Esophagus squamous epithelium (tissue), 4 donors: Measurements from ENCODE around the gene DUSP14.

Experiments used
- CTCF ChIP-seq, 6 experiments: fragments of 450-650 bp in 4 of 6; fragments of 200-600 bp in 2 of 6; sonication (generic) in 2 of 6; IDR thresholded peaks; one replicate each; pipeline ENCODE4 v1.5.1; 2016 to 2019; ENCODE audit warnings: antibody characterized with exemption in 6 of 6, mild to moderate bottlenecking in 4 of 6, moderate library complexity in 4 of 6
- POLR2A ChIP-seq, 4 donors: fragments of 450-650 bp; IDR thresholded peaks; one replicate each; pipeline ENCODE4 v1.6.1; 2017; ENCODE audit warnings: antibody characterized with exemption in 4 of 4, mild to moderate bottlenecking in 4 of 4, moderate library complexity in 3 of 4

- TF ChIP-seq CTCF (IDR thresholded peaks at IDR 0.05), result no peak
- TF ChIP-seq POLR2A (IDR thresholded peaks at IDR 0.05), result no peak
Observed at GRCh38 chr17:37562016-37562745, 72.5 kb downstream of the DUSP14 start.
